Hair follicle dermal papilla cell (primary cell): Measurements from ENCODE around the gene ZNF584. TPM values are rescaled to one million over a fixed set of nuclear protein-coding genes. Genes with fewer than 3 reads are reported as not detected.

Experiments used
- small RNA-seq: library from RNA; depleted of rRNA; stranded (forward); fragments of <200 nt; gene quantifications from one replicate; pipeline ENCODE3, GENCODE V24; 2012
- total RNA-seq: library from RNA; depleted of rRNA; stranded (reverse); fragments of >200 nt; gene quantifications from 2 replicates; pipeline ENCODE4 v1.2.3, GENCODE V29; 2012

ZNF584 gene
- 15.8 and 18.3 TPM in 2 replicates for total RNA-seq

DNA sequence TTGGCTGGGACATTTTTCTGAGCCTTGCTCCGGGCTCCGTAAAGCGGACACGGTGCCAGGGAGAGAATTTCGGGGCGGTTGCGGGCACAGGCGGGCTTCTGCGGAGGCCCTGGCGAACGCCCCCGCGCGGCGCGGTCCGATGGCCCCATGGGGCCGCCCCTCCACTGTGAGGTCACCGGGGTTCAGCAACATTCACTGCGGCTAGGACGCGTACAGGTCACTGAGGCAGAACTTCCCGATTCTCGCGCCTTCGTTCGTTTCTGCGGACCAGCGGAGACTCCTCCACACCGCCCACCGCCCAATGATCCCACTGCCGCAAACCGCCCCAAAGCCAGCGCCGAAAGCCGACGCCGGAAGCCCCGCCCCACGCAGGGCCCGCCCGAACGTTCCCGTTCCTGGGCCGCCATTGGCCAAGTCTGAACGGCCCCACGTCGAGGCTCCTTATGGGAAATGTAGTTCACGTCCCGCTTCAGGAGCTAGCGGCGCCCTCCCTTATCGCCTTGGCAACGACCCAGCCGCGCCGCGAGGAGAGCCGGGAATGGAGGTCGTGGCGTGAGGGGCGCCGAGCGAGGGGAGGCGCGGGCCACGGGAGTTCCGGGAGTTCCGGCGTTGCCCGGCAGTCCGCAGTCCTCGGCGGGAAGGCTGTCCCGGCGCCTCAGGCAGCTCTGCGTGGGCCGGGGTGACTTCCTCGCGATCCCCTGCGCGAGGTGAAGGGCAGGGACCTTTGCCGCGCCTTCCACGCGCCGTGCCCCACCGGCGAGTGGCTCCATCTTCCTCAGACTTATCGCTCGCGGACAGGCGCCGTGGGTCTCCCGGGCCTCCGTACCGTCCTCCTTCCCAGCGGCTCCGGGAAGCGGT, at the start of gene ZNF584:
TSS of gene ZNF584 (plus strand) at position 498 of the 858 bp plus-strand sequence. CDS start 499 bp downstream, outside the sequence.

DNA sequence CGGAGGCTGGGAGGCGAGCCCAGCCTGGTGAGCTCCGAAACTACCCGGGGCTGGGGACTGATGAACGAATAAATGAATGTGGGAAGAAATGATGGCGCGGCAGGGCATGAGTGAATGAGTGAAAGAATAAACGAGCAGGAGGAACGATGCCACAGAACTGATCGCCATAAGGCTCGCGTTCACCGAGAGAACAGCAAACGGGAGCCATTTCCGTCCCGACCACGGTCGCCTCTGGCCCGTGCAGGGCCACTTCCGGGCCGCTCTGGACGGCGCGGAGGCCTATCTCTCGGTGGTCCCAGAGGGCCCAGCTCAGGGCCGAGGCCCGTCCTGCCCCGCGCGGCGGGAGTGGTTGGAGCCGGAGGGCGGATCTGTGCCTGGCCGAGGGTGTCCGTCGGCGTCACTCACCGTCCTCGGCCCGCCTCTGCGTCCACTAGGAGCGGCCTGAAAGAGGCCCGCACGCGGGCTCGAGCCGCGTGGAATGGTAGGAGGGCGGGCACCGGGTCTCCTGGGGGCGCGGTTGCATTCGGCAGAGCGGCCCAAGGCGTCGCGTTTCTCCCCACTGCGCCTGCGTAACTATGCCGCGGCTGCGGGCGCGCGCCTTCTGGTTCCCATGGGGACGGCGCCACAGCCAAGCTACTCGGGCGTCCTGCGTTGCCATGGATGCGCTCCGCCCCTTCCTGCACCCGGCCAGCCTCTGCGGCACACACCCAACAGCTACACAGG, 46.0 kb upstream of the ZNF584 start, which contains the start of gene ZNF497:
TSS of gene ZNF497 (minus strand) at position 480 of the 723 bp plus-strand sequence. CDS start 5,116 bp downstream, outside the sequence.

DNA sequence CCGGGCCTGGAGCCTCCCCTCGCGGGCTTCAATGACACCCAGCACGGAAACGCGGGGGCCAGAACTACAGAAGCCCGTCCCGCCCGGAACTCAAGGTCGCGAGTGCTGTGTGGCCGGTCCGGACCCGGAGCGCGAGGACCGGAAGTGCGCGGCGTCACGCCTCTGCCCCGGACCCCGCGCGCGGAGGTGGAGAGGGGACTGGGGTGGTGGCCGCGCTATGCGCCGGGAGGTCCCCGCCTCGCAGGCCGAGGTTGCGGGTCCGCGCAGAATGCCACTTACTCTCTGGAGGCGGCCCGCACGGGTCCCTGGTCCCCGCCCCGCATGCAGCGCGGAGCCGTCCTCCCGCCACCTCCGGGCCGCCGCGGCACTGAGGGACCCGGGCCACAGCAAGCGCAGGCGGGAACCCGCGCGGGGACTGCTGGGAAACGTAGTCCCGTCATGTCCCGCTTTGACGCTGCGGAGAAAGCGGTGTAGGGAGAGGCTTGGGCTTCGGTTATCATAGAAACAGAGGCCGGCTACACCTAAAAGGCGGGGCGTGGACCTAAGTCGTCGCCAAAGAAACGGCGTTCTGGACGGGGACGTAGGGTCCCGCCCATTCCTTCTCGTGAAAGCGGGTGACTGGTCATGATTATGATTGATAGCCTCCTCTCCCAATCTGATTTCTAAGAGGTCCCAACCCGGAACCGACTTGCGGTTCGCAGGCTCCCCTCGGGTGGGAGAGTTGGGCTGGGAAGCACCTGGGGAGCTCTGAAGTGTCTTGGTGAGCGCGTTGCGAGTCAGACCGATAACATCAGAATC, 27.6 kb upstream of the ZNF584 start, which contains the start of gene ZNF837:
TSS of gene ZNF837 (minus strand) at position 369 of the 798 bp plus-strand sequence. CDS start 11,698 bp downstream, outside the sequence.

DNA sequence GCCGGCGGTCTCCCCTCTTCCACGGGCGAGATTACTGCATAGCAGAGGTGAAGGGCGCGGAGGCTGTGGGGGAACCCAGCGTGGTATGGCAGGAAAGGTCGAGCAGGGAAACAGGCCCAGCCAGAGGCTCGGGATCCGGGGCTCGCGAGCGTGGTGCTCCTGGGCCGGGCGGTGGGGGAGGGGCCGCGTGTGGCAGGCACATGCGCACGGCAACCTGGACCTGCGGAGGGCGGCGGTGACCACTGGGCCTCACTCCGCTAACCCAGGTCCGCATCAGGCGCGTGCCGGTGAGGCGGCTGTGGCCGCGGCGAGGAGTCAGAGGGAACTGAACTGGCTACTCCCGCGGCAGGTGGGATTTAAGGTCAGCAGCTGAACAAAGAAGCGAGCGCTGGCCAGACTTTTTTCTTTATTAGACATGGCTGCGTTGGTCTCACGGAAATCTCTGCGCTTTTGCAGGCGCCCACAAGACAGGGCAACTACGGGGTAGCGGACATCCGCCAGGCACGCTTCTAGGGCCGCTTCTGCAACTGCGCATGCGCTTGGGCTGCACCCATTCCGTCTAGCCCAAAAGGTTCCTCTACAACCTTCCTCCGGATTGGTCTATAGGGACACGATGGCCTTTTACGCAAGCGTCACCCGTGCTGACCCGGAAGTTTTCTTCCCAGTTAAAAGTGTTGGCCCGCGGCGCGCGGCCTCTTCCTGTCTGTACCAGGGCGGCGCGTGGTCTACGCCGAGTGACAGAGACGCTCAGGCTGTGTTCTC, 21.7 kb upstream of the ZNF584 start, which contains the start of gene RPS5:
TSS of gene RPS5 (plus strand) at position 694 of the 762 bp plus-strand sequence. CDS start 869 bp downstream, outside the sequence.

DNA sequence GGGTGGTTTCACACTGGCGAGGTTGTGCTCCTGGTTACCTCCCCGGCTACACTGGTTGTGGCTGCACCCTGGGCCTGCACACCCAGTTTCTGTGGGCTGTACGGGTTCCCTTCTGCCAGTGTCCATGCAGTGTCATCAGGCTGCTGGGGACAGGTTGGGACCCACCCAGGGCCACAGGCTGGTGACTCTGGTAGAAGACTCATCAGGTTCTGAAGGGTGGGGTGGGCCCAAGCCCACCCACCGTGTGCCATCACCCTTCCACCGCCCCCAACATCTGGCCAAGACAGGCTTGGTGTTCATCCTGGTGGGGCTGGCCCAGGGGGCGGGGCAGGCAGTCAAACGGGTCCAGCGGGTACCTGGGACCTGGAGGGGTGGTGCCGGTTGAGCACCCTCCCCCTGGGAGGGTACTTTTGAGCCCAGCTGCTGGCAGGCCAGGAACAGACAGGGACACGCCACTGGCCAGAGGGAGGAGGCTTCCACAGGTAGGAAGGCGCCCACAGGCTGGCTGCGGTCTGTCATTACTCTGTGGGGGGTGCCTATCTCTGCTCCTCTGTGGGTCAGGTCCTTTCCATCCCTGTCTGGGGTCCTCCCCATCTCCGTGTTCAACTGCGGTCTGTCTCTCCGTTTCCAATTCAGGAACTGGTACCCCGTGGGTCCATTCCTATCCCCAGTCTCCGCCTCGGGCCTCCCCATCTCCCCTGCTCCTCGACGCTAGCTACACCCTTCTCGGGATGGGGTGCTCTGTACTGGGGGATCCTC, 13.1 kb upstream of the ZNF584 start, which contains the start of gene RNF225:
TSS of gene RNF225 (plus strand) at position 437 of the 759 bp plus-strand sequence. CDS start 434 bp downstream, outside the sequence.

DNA sequence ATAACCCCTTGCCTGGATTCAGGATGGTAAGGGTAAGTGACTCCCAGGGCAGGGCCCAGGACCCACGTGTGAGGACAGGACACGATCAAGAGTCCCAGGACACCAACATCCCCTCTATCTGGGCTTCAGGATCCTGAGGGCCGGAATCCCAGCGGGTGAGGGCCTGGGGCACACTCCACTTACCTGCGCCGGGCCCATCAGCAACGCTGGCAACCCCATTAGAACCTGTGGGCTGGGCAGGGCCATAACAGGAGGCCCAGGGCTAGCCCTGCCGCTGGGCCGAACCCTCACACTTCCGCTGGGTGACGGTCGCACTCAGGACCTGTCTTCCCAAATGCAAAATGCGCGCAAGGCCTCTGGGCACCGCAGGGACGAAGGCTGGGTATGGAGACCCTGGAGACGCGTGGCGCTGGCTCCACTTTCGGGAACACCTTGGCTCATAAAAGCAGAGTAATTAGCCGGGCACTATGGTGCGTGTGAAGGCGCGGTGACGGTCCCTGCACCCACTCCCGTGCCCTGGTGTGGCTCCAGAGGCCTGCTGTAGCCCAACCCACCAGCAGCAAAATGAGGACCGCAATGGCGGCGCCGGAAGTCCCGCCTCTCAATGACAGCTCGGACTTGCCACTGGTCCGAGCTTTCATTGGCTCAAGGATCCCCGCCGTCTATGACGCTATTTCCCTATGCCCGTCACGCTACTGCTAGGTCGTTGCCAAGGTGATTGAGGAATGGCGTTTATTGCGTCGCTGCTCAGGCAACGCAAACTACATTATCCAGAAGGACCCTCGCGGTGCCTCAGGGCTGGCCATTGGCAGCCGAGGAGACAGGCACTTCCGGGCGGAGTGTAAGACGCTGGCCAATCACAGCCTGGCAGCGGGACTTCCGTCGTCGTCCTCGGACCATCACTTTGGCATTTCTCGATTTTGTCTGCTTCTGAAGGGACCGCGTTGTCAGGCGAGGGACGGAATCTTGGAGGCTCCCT, 31.4 kb downstream of the ZNF584 start, which contains the start of gene ZNF132:
TSS of gene ZNF132 (minus strand) at position 578 of the 979 bp plus-strand sequence. CDS start at position 246, 332 bp downstream.

DNA sequence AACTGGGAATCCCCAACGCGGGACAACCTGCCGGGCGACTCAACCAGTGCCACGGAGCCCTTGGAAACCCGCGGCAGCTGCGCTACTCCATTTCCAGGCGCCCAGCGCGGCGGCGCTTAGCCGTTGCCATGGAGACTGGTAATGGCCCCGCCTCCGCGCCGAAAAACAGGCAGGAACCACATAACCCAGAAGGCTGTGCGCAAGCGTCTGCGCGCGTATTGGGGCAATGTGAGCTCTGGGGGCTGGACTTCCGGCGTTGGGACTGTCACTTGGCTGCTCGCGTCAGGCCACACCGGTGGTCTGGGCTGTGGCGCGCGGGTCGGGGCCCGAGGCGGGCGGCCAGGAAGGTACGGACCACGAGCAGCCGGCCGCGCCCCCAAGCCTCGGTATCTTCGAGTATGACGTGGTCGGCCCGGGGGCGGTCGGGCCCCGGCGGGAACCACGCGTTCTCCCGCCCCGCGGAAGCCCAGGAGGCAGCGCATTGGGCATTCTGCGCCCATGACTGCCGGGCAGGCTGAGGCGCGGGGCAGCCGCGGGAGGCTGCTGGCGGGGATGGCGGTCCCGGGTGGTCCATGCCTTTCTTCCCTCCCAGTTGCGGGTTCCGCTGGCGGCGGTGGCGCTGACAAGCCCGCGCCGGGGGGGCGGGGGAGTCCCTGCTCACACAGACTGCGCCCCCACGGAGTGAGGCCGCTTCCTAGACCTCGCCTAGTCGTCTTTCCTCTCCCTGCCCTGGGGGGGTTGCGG, 43.1 kb downstream of the ZNF584 start, which contains the start of gene ZNF324B:
TSS of gene ZNF324B (plus strand) at position 265 of the 744 bp plus-strand sequence. CDS start 2,080 bp downstream, outside the sequence.

DNA sequence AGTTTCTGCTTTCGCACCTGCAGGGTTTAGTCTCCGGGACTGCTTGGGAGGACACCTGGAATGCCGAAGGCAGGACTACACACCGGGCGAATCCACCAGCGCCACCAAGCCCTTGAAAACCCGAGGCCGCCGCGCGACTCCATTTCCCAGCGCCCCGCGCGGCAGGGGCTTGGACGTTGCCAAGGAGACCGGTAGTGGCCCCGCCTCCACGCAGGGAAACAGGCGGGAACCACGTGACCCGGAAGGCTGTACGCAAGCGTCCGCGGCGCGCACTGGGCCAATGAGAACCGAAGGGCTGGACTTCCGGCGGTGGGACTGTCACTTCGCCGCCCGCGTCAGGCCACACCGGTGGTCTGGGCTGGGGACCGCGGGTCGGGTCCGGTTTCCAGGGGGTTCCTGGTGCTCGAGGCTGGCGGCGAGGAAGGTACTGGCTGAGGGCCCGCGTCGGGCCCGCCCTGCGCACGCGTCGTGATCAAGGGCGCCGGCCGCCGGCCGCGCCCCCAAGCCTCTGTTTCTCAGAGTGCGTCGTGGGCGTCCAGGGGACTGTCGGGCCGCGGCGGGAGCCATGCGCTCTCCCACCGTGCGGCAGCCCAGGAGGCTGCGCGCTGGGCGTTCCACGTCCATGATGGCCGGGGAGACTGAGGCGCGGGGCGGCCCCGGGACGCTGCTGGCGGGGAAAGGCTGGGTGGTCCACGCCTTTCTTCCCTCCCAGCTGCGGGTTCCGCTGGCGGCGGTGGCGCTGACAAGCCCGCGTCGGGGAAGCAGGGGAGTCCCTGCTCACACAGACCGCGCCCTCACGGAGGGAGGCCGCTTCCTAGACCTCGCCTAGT, 58.5 kb downstream of the ZNF584 start, which contains the start of gene ZNF324:
TSS of gene ZNF324 (plus strand) at position 321 of the 830 bp plus-strand sequence. CDS start 2,106 bp downstream, outside the sequence.

Small RNAs within 50 kb of the gene (small RNA-seq; reads per million reads assigned to genes)
- not detected for gene MIR4754
- gene RNA5SP473 = 0.27 reads per million

Other genes with a start within 250 kb of the ZNF584 start
- 22.0 and 28.7 TPM in 2 replicates for gene ZNF274, start 225.6 kb upstream of the ZNF584 start, total RNA-seq
- 33.3 and 46.7 TPM in 2 replicates for gene ZNF544, start 179.7 kb upstream of the ZNF584 start, total RNA-seq
- gene ZNF8, start 129.7 kb upstream of the ZNF584 start, total RNA-seq = 11.3 and 12.8 TPM in 2 replicates
- gene ERVK3-1, start 103.3 kb upstream of the ZNF584 start, total RNA-seq = 26.4 and 31.9 TPM in 2 replicates
- 3.4 and 3.6 TPM in 2 replicates for gene ZSCAN22, start 81.7 kb upstream of the ZNF584 start, total RNA-seq
- gene A1BG, start 55.2 kb upstream of the ZNF584 start, total RNA-seq = 3.2 and 9.2 TPM in 2 replicates
- gene ZNF497, start 45.9 kb upstream of the ZNF584 start, total RNA-seq = 0.81 and 1.2 TPM in 2 replicates
- 3.2 and 3.6 TPM in 2 replicates for gene ZNF837, start 27.6 kb upstream of the ZNF584 start, total RNA-seq
- gene RPS5, start 21.4 kb upstream of the ZNF584 start, total RNA-seq = 1,108 and 1,201 TPM in 2 replicates
- gene RNF225, start 13.0 kb upstream of the ZNF584 start, total RNA-seq = 0.32 TPM in 1 of 2 replicates, not detected in the other
- gene ZNF132, start 31.5 kb downstream of the ZNF584 start, total RNA-seq = 9.4 and 13.0 TPM in 2 replicates
- 12.1 and 12.5 TPM in 2 replicates for gene ZNF324B, start 43.0 kb downstream of the ZNF584 start, total RNA-seq
- gene ZNF324, start 58.4 kb downstream of the ZNF584 start, total RNA-seq = 23.9 and 24.3 TPM in 2 replicates
- 11.8 and 12.9 TPM in 2 replicates for gene ZNF446, start 67.7 kb downstream of the ZNF584 start, total RNA-seq
- gene SLC27A5, start 103.3 kb downstream of the ZNF584 start, total RNA-seq = 3.8 and 4.9 TPM in 2 replicates
- gene ZBTB45, start 111.2 kb downstream of the ZNF584 start, total RNA-seq = 9.4 and 12.3 TPM in 2 replicates
- 220 and 227 TPM in 2 replicates for gene TRIM28, start 135.4 kb downstream of the ZNF584 start, total RNA-seq
- gene CHMP2A, start 146.5 kb downstream of the ZNF584 start, total RNA-seq = 70.1 and 97.5 TPM in 2 replicates
- gene UBE2M, start 150.0 kb downstream of the ZNF584 start, total RNA-seq = 47.9 and 50.3 TPM in 2 replicates
- 27.4 and 27.6 TPM in 2 replicates for gene MZF1, start 164.7 kb downstream of the ZNF584 start, total RNA-seq